Middle frontal gyrus (tissue), 1 donor: ENCODE measurements around the gene GAN.

Experiments used
- DNase-seq: peaks from one replicate; pipeline ENCODE4 v3.0.0-alpha.2; 2015; ENCODE audit warnings: low spot score; ENCODE audit errors: extremely low spot score

Gene GAN

DNA sequence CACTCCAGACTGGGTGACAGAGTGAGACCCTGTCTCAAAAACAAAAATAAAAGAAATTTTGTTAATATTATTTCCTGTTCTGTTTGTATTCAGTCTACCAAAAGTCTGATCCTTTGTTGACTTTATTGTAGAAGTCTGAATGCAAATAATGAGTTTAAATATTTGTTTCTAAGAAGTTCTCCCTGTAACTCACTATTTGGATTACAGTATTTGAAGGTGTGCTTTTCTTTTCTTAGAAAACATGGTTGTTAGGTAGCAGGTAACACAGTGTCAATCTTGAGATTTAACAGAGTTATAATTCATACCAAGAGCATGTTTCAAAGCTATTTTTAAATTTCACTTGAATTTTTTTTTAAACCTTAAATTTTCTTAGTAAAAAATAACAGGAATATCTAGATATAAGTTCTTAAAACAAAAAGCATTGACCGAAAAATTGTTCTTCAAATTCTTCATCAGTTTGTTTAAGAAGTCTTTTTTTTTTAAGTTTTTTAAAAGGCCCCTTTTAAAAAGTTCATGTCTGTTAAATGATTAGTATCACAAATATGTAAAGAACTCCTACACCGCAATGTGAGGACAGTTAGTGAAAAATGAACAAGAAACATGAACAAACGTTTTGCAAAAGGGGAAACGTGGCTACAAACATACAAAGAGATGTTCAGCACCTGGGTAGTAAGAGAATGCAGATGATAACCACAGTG, 35.0 kb downstream of the GAN start:
- DNase-seq, result no peak

DNA sequence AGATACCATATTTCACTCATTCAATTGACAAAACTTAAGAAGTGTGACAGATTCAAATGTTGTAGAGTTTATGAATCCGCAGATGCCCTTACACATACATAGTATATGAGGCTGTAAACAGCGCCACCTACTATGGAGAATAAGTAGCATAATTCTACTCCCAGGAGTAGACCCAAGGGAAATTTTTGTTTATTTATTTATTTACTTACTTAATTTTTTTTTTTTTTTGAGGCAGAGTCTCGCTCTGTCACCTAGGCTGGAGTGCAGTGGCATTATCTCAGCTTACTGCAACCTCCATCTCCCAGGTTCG, 35.5 kb downstream of the GAN start:
- DNase-seq, result no peak

DNA sequence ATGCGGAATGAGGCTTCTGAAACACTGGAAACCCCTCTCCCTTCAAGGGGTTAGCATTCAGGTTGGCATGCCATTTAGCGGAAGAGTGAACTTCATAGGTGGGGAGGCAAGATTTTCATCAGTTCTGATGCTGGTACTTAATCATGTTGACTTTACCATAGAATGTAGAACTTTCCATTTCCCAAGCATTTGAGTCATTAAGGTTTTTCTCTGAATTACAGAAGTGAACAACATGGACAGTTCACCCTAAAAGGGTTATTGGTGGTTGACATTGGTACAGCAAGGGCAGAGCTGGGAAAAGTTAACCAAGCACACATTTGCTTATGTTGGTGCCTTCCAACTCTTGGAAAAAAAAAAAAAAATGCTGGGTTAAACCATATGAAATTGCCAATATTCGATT, 39.1 kb downstream of the GAN start:
- no peak for DNase-seq

DNA sequence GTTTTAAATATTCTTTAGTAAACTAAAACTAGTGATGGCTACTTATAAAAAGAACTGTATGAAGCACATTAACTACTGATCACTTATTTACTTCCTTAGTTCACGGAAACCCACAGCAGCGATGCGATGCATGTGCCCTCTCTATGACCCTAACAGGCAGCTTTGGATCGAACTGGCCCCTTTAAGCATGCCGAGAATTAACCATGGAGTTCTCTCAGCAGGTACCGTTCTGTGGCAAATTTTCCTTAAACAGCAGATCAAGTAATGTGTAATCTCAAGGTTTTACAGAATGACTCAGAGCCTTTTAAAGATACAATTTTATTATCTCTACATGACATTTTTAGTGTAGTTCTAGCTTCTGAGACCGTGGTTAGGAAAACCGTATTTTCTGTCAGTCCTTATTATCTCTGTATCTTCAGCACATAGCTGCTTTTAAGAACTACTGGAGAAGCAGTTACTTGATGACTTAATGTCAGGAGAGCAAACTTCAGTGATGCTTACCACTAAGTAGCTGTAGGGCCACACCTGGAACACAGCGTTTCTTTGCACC, 43.0 kb downstream of the GAN start:
- no peak for DNase-seq

DNA sequence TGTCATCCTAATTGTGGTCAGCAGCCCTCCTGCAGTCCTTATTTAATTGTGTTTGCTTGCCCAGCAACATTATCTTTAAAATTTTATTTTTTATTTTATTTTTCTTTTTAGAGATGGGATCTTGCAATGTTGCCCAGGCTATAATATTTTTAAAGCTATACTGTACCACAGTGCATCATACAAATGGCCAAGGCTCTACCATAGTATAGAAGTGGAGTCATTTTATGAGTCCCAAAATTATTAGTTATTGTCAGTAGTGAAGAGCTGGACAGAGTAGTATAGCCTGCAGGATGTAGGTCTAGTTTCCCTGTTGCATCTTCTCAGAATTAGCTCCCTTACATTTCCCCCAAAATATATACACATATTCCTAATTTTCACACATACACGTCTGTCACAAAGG, 44.1 kb downstream of the GAN start:
- DNase-seq, result no peak

DNA sequence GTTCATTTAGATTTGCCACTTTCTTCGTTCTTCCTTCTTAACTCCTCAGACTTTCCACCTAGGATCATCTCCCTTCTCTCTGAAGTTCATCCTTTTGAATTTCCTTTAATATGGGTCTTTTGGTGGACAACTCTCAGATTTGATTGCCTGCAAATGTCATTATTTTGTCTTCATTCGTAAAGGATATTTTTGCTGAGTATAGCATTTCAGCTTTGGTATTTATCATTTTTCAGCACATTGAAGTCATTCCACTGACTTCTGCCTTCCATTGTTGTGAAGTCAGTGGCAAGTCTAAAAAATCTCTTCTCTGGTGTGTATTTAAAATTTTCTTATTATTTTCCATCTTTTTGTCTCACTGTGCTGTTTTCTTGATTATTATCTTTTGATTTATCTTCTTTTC, 45.4 kb downstream of the GAN start:
- DNase-seq, result no peak

DNA sequence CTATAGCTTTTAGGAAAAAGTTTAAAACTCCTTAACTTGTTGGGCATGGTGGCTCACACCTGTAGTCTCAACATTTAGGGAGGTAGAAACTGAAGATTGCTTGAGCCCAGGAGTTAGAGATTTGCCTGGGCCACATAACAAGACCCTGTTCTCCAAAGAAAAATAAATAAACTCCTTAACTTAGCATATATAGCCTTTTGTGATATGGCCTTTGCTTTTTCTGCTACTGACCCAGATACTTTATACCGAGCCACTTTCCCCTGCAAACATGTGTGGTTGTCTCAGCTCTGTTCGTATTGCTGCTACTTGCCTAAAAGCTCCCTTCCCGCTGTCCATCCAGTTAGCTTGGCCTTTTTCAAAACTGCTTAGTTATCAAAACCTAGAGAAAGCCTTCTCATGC, 51.0 kb downstream of the GAN start:
- no peak for DNase-seq

DNA sequence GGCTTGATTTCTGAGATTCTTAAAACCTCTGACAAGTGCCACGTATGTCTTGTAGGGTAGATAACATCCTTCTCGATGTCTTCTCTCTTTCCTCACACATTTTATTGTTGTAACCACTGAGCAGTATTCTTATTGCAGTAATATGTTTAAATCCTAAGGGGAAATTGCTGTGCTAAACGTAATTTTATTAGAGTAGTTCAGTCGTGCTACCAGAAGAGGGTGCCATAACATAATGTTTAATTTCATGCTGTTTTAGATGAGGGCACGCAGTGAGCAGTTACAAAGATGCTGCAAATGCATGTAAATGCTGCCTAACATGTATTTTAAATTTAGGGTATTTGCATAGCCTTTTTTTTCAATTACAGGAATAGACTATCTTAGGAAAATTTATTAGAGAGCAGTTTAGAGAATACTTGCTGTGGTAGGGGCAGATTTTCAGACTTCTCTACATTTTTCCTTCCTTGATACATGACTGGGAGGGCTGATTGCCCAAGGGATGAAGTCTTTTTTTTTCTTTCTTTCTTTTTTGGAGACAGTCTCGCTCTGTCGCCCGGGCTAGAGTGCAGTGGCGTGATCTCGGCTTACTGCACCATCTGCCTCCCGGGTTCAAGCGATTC, 51.7 kb downstream of the GAN start:
- DNase-seq, result peak; percentile 69

DNA sequence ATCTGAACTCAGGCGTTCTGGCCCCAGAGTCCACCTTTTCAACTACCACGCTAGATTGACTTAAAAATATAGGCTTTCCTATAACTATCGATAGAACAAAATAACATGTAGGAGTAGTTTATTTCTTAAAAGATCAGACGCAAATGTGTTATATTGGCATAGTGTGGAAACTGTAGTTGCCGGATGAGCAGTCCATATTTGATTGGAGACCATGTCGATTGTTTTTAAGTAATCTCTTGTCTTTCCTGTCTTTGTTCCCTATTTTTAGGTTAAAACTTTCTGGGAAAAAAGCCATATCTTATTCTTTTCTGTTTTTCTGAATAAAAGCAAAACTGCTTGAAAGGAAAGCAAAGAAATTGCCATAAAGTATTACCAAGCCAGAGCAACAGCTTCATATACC, 53.1 kb downstream of the GAN start:
- DNase-seq, result no peak

DNA sequence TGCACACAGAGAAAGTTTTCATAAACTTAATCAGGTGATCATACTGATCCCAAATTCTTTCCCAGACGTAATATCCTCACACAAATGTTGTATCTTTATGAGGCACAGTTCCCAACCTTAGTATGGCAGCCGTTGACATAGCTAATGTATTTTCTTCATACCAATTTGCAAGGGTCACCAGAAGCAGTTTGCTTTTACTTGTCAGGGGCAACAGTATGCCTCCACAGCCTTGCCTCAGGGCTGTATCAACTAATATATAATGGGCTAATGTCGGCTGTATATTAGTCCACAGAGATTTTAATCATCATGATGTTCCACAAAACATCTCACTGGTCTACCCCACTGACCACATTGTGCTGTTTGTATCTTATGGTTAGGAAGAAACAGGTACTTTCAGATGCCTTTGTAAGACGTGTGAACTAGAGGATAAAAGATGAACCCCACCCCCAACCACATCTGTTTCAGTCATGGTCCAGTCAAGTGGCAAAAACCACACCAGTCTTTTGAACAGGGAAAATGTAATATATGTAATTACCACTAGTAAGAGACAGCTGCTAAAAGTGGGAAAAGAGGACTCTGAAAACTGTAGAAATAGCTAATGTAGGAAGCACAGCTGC, 55.2 kb downstream of the GAN start:
- DNase-seq, result no peak

DNA sequence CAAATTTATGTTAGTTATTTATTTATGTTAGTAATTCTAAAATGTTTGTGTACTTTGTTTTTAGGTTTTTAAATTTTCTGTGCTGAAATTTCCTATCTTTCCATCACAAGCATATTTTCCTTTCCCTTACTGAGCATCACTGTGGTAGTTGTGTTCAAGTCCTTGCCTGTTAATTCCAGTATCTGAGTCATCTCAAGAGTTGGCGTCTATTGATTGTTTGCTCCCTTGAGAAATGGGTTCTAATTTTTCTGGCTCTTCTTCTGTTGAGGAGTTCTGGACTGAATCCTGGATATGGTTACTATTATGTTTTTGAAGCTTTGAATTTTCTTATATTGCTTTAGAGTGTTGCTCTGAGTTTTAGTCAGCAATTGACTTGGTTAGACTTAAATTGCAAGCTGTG, 56.3 kb downstream of the GAN start:
- no peak for DNase-seq

DNA sequence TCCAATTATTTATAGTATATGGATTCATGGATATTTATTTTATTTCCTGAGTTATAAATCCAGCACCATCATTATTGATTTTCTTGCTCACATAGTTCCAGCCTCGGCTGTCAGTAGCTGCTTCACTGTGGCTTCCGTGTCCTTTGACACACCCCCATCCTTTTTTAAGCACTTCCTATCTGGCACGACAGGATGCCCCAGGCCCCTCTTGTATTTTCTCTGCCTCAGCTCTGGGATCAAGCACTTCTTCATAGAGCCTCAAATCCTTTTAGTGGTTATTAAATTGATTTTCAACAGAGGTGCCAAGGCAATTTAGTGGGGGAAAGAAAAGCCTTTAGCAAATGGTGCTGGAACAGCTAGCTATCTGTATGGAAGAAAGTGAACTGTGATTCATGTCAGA, 59.8 kb downstream of the GAN start:
- DNase-seq, result no peak

DNA sequence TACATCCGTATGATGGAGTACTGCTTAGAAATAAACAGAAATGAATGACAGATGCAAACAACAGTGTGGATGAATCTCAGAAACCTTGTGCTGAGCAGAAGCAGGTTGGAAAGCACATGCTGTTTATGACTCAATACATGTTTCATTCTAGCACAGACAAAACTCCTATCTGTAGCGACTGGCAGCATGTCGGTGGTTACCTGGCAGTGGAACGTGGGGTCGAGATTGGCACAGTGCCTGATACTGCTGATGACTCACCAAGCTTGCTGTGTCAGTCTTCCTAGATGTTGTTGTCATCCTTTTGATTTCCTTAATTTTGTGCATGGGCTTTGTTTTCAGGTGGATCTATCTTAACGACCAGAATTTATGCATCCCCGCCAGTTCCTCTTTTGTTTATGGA, 62.1 kb downstream of the GAN start:
- DNase-seq, result no peak

DNA sequence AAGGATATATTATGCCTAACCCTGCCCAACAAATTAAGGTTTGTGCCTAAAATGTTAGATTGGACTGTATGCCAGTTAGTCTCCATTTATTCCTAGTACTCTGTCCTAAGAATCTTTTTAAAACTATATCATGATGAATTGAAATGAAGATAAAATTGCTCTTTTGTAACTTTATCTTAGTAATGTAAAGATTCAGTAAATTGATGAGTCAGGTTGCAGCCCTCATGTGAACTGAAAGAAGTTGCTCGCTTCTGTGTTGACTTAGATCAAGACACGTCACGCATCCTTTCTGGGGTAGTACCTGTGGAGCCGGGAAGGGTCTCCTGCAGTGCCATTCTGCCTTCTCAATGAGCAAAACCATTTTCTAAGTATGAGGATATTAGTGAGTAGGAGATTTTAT, 63.3 kb downstream of the GAN start:
- no peak for DNase-seq

DNA sequence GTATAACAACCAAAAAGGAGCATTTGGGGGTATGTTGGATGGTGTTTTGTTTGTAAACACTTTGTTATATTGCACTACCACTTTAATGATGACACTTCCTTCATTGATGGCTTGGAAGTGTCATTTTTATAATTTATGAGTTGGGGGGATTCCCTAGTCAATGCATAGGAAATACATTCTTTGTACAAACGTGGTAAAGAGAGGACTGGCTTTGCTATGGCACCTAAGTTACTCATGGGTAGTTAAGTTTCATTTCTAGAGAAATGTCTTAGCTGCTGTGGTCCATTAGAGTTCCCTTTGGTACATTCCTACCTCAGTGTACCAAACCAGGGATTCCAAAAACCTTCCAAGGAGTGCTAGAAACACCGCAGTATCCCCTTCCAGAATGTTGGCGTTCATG, 66.2 kb downstream of the GAN start:
- DNase-seq, result no peak

DNA sequence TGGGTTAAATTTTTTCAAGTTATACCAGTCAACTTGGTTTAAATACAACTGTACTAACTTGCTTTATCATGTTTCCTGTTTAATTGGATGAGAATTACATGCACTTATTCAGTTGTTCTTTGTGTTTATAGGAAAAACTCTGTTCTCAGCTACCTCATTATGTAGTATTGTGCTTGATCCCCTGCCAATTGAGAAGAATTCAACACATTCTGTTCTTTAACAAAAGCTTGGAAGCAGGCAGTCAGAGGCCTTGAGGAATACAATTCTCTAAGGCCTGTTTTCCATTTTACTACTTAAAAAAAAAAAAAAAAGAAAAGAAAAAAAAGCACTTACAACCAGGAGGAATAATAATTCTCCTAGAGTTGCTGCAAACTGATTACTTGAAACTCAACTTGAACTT, 69.2 kb downstream of the GAN start:
- peak; percentile 29 for DNase-seq

DNA sequence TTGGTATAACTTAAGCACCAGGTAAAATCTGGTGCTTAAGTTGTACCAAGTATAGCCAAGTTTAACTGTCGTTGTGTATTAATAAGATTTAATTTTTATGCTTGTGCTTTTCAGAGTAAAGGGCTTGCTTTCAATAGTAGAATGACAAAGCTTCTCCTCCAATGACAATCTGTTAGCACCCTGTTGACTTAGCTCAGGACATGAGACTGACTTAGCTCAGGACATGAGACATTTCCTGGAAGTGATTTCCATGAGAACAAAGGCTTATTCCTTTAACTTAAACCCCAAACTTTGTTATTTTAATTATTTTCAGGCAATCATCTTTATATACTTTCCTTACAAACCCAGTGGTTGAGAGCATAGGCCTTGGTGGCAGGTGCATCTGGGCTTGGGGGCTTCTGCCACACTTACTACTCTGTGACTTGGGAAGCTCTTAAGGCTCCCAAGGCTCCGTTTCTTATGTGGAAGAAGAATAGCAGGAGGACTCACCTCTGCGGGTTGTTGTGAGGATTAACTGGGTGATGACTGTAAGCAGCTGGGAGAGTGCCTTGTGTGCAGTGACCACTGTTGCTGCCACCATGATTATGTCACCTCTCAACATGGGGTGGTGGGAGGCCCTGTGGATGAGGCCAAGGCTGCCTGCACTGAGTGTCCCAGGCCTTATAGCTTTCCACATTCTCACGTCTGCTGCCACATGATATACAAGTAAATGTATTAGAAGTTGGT, 70.4 kb downstream of the GAN start:
- DNase-seq, result no peak

DNA sequence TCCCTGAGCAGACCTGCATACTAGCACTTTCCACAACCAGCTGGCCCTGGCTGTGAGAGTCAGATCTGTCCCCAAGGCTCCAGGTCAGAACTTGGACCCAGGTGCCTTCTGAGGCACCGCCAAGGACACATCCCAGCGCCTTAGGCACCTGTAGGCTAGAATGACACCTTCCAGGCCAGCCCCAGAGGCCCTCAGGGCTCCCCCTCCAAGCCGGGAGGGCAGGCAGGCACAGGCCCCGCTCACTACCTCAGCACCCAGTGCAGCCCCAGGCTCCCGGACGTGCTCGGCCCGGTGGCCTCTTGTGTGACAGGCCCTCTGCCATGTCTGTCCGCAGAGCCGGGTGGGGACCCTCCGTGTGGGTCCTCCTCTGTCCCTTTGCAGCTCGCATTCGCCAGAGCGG, 73.6 kb downstream of the GAN start:
- DNase-seq, result no peak

DNA sequence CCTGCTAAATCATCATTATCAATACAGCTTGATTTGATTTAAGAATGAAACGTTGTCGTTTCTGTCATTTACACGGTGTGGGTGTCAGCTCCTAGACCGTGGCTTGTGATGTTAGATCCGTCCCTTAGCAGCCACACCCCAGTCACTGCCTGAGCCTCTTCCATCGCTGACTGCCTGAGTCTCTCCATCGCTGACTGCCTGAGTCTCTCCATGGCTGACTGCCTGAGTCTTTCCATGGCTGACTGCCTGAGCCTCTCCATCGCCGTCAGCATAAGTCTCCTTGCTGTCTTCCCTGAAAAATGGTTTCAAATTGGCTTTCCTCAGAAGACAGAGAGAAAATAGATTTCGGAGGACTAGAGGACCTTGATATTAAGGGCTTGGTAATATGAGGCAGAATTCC, 76.1 kb downstream of the GAN start:
- DNase-seq, result no peak

DNA sequence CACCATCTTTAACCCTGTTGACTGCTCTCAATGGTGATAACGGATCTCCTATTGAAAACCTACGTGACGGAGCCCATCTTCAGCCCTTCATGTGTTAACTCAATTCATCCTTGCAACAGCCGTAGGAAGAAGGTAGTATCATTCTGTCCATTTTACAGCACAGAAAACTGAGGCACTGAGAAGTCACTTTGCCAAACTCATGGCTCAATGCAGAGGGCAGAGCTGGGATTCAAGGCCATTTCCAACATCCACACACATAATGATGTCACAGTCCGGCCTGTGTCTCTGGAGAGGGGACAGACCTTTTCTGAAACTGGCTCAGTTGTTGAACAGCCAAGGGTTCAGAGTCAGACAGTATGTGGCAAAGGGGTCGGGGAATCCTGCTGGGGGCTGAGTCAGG, 77.2 kb downstream of the GAN start:
- DNase-seq, result no peak

DNA sequence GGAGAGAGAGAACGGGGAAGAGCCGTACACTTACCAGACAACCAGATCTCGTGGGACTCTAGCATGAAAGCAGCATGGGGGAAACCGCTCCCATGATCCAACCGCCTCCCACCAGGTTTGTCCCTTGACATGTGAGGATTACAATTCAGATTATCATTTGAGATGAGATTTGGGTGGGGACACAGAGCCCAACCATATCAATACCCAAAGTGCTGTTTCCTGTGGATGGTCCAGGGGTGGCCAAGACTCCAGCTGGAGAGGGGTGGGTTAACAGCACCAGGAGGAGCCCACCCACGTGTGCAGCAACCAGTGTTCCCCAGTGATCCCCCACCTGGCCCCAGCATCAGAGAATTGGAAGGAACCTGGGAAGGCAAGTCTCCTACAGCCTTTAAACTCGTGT, 79.7 kb downstream of the GAN start:
- no peak for DNase-seq

DNA sequence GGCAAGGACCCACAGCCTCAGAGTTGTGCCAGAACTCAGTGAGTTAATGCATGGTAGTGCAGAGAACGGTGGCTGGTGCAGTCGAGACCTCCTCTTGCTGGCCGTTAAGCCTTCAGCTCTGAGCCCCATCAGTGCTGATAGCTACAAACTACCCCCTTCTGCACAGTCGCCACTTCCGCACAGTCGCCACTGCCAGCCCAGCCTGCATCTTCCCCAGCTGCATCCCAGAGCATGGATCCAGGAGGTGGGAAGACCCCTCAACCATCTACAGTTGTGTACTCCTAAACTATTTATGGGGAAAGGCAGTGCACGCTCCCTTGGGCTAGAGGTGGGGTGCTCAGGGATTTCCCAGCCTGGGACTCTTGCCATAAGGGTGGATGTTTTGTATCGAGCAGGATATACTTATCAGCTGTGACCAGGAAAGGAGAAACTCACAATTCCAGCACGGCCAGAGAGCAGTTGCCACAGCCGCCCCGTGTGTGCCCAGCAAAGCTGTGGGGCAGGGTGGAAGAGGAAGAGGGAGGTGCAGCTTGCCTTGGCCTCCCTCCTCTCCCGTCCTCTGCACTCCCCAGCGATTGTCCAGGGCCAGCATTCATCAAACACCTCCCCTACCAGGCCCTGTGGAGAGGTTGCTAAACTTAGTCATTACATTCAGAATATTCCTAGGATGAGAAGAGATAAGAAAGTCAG, 80.3 kb downstream of the GAN start:
- DNase-seq, result no peak
